GM12864 (cell line): ENCODE data around the gene FAM209B.
"Not testable (repeated sequence)": the region's sequence is repeated elsewhere in the genome, so short reads cannot be mapped to it uniquely, and the experiment has no call there.

Experiments
- DNase-seq: peaks from one replicate; pipeline ENCODE4 v3.0.0-alpha.2; 2011; ENCODE audit warnings: low read depth
- H3K4me3 ChIP-seq: 2 replicates; pipeline ENCODE4 v1.5.1; 2011; ENCODE audit warnings: mild to moderate bottlenecking, low read depth, low read length, control low read depth
- TF ChIP-seq, protein P1 (sequence below): IDR thresholded peaks from 2 replicates; pipeline ENCODE4 v1.5.1; 2011; ENCODE audit warnings: low read depth, mild to moderate bottlenecking, moderate library complexity, low read length, control low read depth, inconsistent platforms; ENCODE audit errors: missing control alignments

Gene FAM209B

GRCh38 chr20:56537997-56538396 lies 5.0 kb downstream of the FAM209B start:
- TF ChIP-seq, protein P1, sequence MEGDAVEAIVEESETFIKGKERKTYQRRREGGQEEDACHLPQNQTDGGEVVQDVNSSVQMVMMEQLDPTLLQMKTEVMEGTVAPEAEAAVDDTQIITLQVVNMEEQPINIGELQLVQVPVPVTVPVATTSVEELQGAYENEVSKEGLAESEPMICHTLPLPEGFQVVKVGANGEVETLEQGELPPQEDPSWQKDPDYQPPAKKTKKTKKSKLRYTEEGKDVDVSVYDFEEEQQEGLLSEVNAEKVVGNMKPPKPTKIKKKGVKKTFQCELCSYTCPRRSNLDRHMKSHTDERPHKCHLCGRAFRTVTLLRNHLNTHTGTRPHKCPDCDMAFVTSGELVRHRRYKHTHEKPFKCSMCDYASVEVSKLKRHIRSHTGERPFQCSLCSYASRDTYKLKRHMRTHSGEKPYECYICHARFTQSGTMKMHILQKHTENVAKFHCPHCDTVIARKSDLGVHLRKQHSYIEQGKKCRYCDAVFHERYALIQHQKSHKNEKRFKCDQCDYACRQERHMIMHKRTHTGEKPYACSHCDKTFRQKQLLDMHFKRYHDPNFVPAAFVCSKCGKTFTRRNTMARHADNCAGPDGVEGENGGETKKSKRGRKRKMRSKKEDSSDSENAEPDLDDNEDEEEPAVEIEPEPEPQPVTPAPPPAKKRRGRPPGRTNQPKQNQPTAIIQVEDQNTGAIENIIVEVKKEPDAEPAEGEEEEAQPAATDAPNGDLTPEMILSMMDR = no peak
- DNase-seq = no peak
- H3K4me3 ChIP-seq = no peak overlapping the region

GRCh38 chr20:56540415-56540814 lies 7.4 kb downstream of the FAM209B start:
- no peak overlapping the region for H3K4me3 ChIP-seq
- TF ChIP-seq, protein P1 = no peak
- no peak for DNase-seq

DNA sequence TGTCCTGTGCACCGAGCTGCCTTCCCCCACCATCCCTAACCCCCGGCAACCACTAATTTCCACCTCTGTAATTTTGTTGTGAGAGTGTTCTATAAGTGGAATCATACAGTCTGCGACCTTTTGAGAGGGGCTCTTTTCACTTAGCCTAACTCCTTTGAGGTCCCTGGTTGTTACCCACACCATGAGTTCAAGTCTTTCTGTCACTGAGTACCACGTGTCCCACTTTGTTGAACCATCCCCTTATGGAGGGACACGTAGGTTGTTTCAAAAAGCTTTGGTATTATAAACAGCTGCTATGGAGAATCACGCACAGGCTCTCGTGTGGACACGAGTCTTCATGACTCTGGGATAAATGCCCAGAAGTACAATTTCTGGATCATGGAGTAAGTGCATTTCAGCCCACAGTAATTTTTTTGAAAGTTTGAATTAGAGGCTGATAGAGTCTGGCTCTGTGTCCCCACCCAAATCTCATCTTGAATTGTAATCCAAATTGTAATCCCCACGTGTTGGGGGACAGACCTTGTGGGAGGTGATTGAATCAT lies 9.5 kb downstream of the FAM209B start:
- no peak for DNase-seq
- TF ChIP-seq, protein P1 = no peak
- no peak overlapping the region for H3K4me3 ChIP-seq

- TF ChIP-seq, protein P1 = no peak
- no peak overlapping the region for H3K4me3 ChIP-seq
- DNase-seq = no peak
These were observed 18.5 kb downstream of the FAM209B start for GRCh38 chr20:56551571-56551970.

DNA sequence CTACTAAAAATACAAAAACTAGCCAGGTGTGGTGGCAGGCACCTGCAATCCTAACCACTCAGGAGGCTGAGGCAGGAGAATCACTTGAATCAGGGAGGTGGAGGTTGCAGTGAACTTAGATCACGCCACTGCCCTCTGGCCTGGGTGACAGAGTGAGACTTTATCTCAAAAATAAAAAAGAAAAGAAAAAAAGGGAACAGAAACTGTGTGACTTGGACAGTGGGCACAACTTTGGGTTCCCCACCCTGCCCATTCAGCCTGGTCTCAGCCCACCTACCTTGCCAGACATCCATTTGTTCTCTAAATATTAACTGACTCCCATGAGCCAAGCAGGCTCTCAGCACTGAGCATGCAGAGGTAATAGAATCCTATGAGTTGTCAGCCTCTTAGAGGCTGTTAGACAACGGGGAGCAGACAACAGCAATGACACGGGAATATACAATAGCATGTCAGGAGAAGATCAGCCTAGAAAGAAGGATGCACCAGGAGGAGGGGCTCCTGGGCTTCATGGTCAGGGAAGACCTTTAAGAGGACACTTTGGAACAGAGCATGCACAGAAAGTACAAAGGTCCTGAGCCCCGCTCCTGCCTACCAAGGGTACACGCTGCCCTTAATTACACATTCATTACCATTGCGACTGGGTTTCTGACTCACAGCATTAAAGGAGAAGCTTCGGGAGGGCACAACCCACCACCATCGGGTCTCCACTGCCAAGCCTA lies 20.0 kb downstream of the FAM209B start:
- TF ChIP-seq, protein P1 = no peak
- H3K4me3 ChIP-seq = no peak overlapping the region
- no peak for DNase-seq

- TF ChIP-seq, protein P1 = no peak
- DNase-seq = peak; percentile 69
- H3K4me3 ChIP-seq = peak overlapping the region; percentile 6; the same call in 1 of the 2 replicates
These were observed 21.8 kb downstream of the FAM209B start for GRCh38 chr20:56554869-56555268.

DNA sequence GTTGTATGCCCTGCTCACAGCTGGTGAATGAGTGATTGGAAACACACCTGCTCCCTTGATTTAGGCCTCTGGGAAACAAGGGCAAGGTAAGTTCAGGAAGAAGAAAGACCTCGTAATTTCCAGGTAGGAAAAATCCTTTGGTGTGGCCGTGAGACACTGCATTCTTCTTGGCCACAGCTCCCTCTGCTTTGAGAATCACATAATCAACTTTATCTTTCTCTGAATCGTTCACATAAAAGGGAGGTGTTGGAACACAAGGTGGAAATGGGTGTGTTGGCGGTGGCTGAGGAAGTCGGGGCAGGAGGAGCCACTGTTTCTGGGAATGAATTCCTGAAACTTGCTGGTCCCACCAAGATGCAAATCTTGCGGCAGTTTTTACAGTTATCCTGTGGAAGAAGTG lies 25.9 kb downstream of the FAM209B start:
- TF ChIP-seq, protein P1 = no peak
- DNase-seq = no peak
- H3K4me3 ChIP-seq = no peak overlapping the region

DNA sequence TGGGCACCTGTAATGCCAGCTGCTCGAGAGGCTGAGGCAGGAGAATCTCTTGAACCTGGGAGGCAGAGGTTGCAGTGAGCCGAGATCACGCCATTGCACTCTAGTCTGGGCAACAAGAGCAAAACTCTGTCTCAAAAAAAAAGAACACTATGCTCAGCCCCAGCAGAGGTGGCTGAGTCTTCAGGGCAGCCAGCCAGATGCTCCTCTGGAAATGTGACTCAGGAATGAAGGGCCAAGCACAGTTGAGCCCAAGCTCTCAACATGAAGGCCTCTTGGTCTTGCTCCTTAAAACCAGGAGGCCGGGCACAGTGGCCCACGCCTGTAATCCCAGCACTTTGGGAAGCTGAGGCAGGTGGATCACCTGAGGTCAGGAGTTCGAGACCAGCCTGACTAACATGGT lies 31.5 kb downstream of the FAM209B start:
- DNase-seq = not testable (repeated sequence)

More for the DNA sequence above, 31.5 kb downstream of the FAM209B start:
- not testable (repeated sequence) for H3K4me3 ChIP-seq
